ENCODE results near the gene RECQL5. TPM values are rescaled to one million over a fixed set of nuclear protein-coding genes. Genes with fewer than 3 reads are reported as not detected.
"Not testable (repeated sequence)": the region's sequence is repeated elsewhere in the genome, so short reads cannot be mapped to it uniquely, and the experiment has no call there.

RECQL5 gene
- total and polyA plus RNA-seq, 7 experiments from 2014 or later: 12.4 to 76.5 (median 43.5) TPM

- ChIA-PET CTCF (interaction anchor here (0.6 to 1.6 kb wide), 8 partner anchors 9 to 174 kb away, joined by 3 to 7 read pairs (median 3); partner anchors contain the start of gene SMIM5), POLR2A (interaction anchor here (0.6 to 0.7 kb wide), 2 partner anchors 20 to 123 kb away, joined by 3 to 5 read pairs; no protein-coding TSS in a partner anchor)
- ATAC-seq: peak; percentile 89
- intact Hi-C loops (cut with micrococcal nuclease): no loop called here
- Histone ChIP-seq H3K4me1 (ENCODE audit: control insufficient read depth in 2 of 2, insufficient read depth in 2 of 2, low read length in 2 of 2) (no peaks in the 10 kb centered on the region), H3K27ac (ENCODE audit: low read depth, low read length) (no peak overlapping the region), H3K9me3 (ENCODE audit: control insufficient read depth in 2 of 3, low read length in 3 of 3) (no peaks in the 10 kb centered on the region), H3K4me3 (ENCODE audit: low read length) (no peak overlapping the region), H3K36me3 (ENCODE audit: control insufficient read depth in 2 of 3, insufficient read depth in 3 of 3, low read length in 3 of 3) (no peaks in the 10 kb centered on the region), H3K27me3 (ENCODE audit: control insufficient read depth in 2 of 2, insufficient read depth in 2 of 2, low read length in 2 of 2) (no peaks in the 10 kb centered on the region)
- DNase-seq: peak; percentile 25 to 68 (median 45)
- H3K4me3 Mint-ChIP-seq: no peak overlapping the region
- no peaks in the 10 kb centered on the region for H3K36me3 Mint-ChIP-seq
- no peaks in the 10 kb centered on the region for H3K9me3 Mint-ChIP-seq
- no peaks in the 10 kb centered on the region for H3K27me3 Mint-ChIP-seq
- H3K4me1 Mint-ChIP-seq: peaks cover 0 to 6% (median 0%) of the 10 kb centered on the region in 7 donors
- no peak overlapping the region for H3K27ac Mint-ChIP-seq
These were observed 65.6 kb downstream of the RECQL5 start for GRCh38 chr17:75601057-75601987.

GRCh38 chr17:75596320-75597087 is 70.5 kb downstream of the RECQL5 start:
- H3K36me3 ChIP-seq (ENCODE audit: control insufficient read depth in 2 of 3, insufficient read depth in 3 of 3, low read length in 3 of 3): peaks cover 0 to 2% (median 0%) of the 10 kb centered on the region in 3 experiments
- H3K4me3 Mint-ChIP-seq: no peak overlapping the region
- H3K36me3 Mint-ChIP-seq: no peaks in the 10 kb centered on the region
- H3K4me1 Mint-ChIP-seq: peaks cover 0 to under 1% (median 0%) of the 10 kb centered on the region in 7 donors
- no peak overlapping the region for H3K27ac ChIP-seq (ENCODE audit: low read depth, low read length)
- no peaks in the 10 kb centered on the region for H3K4me1 ChIP-seq (ENCODE audit: control insufficient read depth in 2 of 2, insufficient read depth in 2 of 2, low read length in 2 of 2)
- H3K27me3 Mint-ChIP-seq: no peaks in the 10 kb centered on the region
- DNase-seq (no peak), ATAC-seq (no peak)
- no peaks in the 10 kb centered on the region for H3K9me3 ChIP-seq (ENCODE audit: control insufficient read depth in 2 of 3, low read length in 3 of 3)
- POLR2A ChIA-PET: no interaction called here
- H3K27me3 ChIP-seq (ENCODE audit: control insufficient read depth in 2 of 2, insufficient read depth in 2 of 2, low read length in 2 of 2): no peaks in the 10 kb centered on the region
- no peaks in the 10 kb centered on the region for H3K9me3 Mint-ChIP-seq
- CTCF ChIA-PET: interaction anchor here (0.6 kb wide), 1 partner anchor 45 kb away, joined by 4 read pairs; no protein-coding TSS in a partner anchor
- no peak overlapping the region for H3K4me3 ChIP-seq (ENCODE audit: low read length)
- intact Hi-C loops (cut with micrococcal nuclease): no loop called here
- H3K27ac Mint-ChIP-seq: no peak overlapping the region

- Mint-ChIP-seq H3K27ac (no peak overlapping the region), H3K27me3 (no peaks in the 10 kb centered on the region), H3K9me3 (no peaks in the 10 kb centered on the region), H3K36me3 (no peaks in the 10 kb centered on the region), H3K4me1 (peaks cover 0 to 6% (median 3%) of the 10 kb centered on the region in 7 donors), H3K4me3 (no peak overlapping the region)
- Histone ChIP-seq H3K27ac (ENCODE audit: low read depth, low read length) (no peak overlapping the region), H3K9me3 (ENCODE audit: control insufficient read depth in 2 of 3, low read length in 3 of 3) (no peaks in the 10 kb centered on the region), H3K4me1 (ENCODE audit: control insufficient read depth in 2 of 2, insufficient read depth in 2 of 2, low read length in 2 of 2) (no peaks in the 10 kb centered on the region), H3K27me3 (ENCODE audit: control insufficient read depth in 2 of 2, insufficient read depth in 2 of 2, low read length in 2 of 2) (no peaks in the 10 kb centered on the region), H3K36me3 (ENCODE audit: control insufficient read depth in 2 of 3, insufficient read depth in 3 of 3, low read length in 3 of 3) (peaks cover 0 to 3% (median 0%) of the 10 kb centered on the region in 3 experiments), H3K4me3 (ENCODE audit: low read length) (no peak overlapping the region)
- CTCF ChIA-PET: no interaction called here
- ATAC-seq (no peak), DNase-seq (no peak)
- POLR2A ChIA-PET: no interaction called here
- intact Hi-C loops (cut with micrococcal nuclease): no loop called here
These were observed 71.0 kb downstream of the RECQL5 start for GRCh38 chr17:75595920-75596313.

GRCh38 chr17:75595284-75595919 is 71.6 kb downstream of the RECQL5 start:
- POLR2A ChIA-PET: no interaction called here
- no peak overlapping the region for H3K4me3 ChIP-seq (ENCODE audit: low read length)
- intact Hi-C loops (cut with micrococcal nuclease): no loop called here
- DNase-seq (no peak), ATAC-seq (no peak)
- Mint-ChIP-seq H3K9me3 (no peaks in the 10 kb centered on the region), H3K4me3 (no peak overlapping the region), H3K27ac (no peak overlapping the region), H3K27me3 (no peaks in the 10 kb centered on the region), H3K4me1 (peaks cover 0 to 8% (median 5%) of the 10 kb centered on the region in 7 donors), H3K36me3 (no peaks in the 10 kb centered on the region)
- H3K27ac ChIP-seq (ENCODE audit: low read depth, low read length): no peak overlapping the region
- peaks cover 0 to 3% (median 0%) of the 10 kb centered on the region in 3 experiments for H3K36me3 ChIP-seq (ENCODE audit: control insufficient read depth in 2 of 3, insufficient read depth in 3 of 3, low read length in 3 of 3)
- no peaks in the 10 kb centered on the region for H3K4me1 ChIP-seq (ENCODE audit: control insufficient read depth in 2 of 2, insufficient read depth in 2 of 2, low read length in 2 of 2)
- CTCF ChIA-PET: no interaction called here
- no peaks in the 10 kb centered on the region for H3K9me3 ChIP-seq (ENCODE audit: control insufficient read depth in 2 of 3, low read length in 3 of 3)
- no peaks in the 10 kb centered on the region for H3K27me3 ChIP-seq (ENCODE audit: control insufficient read depth in 2 of 2, insufficient read depth in 2 of 2, low read length in 2 of 2)

- Histone ChIP-seq H3K9me3 (ENCODE audit: control insufficient read depth in 2 of 3, low read length in 3 of 3) (no peaks in the 10 kb centered on the region), H3K4me3 (ENCODE audit: low read length) (no peak overlapping the region), H3K4me1 (ENCODE audit: control insufficient read depth in 2 of 2, insufficient read depth in 2 of 2, low read length in 2 of 2) (no peaks in the 10 kb centered on the region), H3K36me3 (ENCODE audit: control insufficient read depth in 2 of 3, insufficient read depth in 3 of 3, low read length in 3 of 3) (peaks cover 0 to 3% (median 0%) of the 10 kb centered on the region in 3 experiments), H3K27me3 (ENCODE audit: control insufficient read depth in 2 of 2, insufficient read depth in 2 of 2, low read length in 2 of 2) (no peaks in the 10 kb centered on the region), H3K27ac (ENCODE audit: low read depth, low read length) (no peak overlapping the region)
- H3K9me3 Mint-ChIP-seq: no peaks in the 10 kb centered on the region
- DNase-seq (no peak), ATAC-seq (no peak)
- H3K4me3 Mint-ChIP-seq: no peak overlapping the region
- intact Hi-C loops (cut with micrococcal nuclease): loop anchor here in 1 of 2 donors (5.0 kb wide), 1 partner anchor 898 kb away; no protein-coding TSS in a partner anchor
- ChIA-PET POLR2A (no interaction called here), CTCF (no interaction called here)
- no peaks in the 10 kb centered on the region for H3K27me3 Mint-ChIP-seq
- no peaks in the 10 kb centered on the region for H3K36me3 Mint-ChIP-seq
- no peak overlapping the region for H3K27ac Mint-ChIP-seq
- peaks cover 0 to 11% (median 7%) of the 10 kb centered on the region in 7 donors for H3K4me1 Mint-ChIP-seq
These were observed 72.3 kb downstream of the RECQL5 start for GRCh38 chr17:75594499-75595283.

GRCh38 chr17:75593430-75593829 is 73.5 kb downstream of the RECQL5 start:
- H3K27me3 ChIP-seq (ENCODE audit: control insufficient read depth in 2 of 2, insufficient read depth in 2 of 2, low read length in 2 of 2); H3K36me3 Mint-ChIP-seq; H3K27ac ChIP-seq (ENCODE audit: low read depth, low read length); H3K4me3 Mint-ChIP-seq; POLR2A ChIA-PET; ATAC-seq; H3K4me1 ChIP-seq (ENCODE audit: control insufficient read depth in 2 of 2, insufficient read depth in 2 of 2, low read length in 2 of 2); H3K9me3 ChIP-seq (ENCODE audit: control insufficient read depth in 2 of 3, low read length in 3 of 3); CTCF ChIA-PET; H3K27me3 Mint-ChIP-seq; H3K36me3 ChIP-seq (ENCODE audit: control insufficient read depth in 2 of 3, insufficient read depth in 3 of 3, low read length in 3 of 3); DNase-seq; H3K27ac Mint-ChIP-seq; H3K4me3 ChIP-seq (ENCODE audit: low read length); H3K9me3 Mint-ChIP-seq: not testable (repeated sequence)
- peaks cover 0 to 11% (median 7%) of the 10 kb centered on the region in 7 donors for H3K4me1 Mint-ChIP-seq
- intact Hi-C loops (cut with micrococcal nuclease): loop anchor here in 1 of 2 donors (5.0 kb wide), 1 partner anchor 899 kb away; no protein-coding TSS in a partner anchor

Measured in naive thymus-derived CD4-positive, alpha-beta T cell (primary cell).